Measurements from ENCODE around the gene NIPBL. TPM values are rescaled to one million over a fixed set of nuclear protein-coding genes. Genes with fewer than 3 reads are reported as not detected.

Gene NIPBL
- total RNA-seq, 1 experiment from 2014 or later, result 45.1 TPM

- ChIA-PET RAD21 (ENCODE audit: low non-redundant PET in 1 of 2, low total read pairs in 2 of 2, uncharacterized antibody in 2 of 2, unreplicated experiment in 2 of 2) (no interaction called here), POLR2A (no interaction called here), CTCF (no interaction called here)
- H3K36me3 ChIP-seq (ENCODE audit: control insufficient read depth in 1 of 2, insufficient read depth in 2 of 2, low read length in 2 of 2), result no peaks in the 10 kb centered on the region
- H3K79me2 ChIP-seq (ENCODE audit: insufficient read depth, low read length), result no peaks in the 10 kb centered on the region
- no peak for DNase-seq (ENCODE audit: low read depth, low spot score)
- no peaks in the 10 kb centered on the region for H3K27me3 ChIP-seq (ENCODE audit: insufficient read depth, low read length)
- intact Hi-C loops (cut with micrococcal nuclease), result no loop called here
- no peak overlapping the region for H3K4me2 ChIP-seq (ENCODE audit: low read length)
- no peaks in the 10 kb centered on the region for H3K4me1 ChIP-seq (ENCODE audit: control insufficient read depth in 1 of 2, insufficient read depth in 2 of 2, low read length in 2 of 2)
- H2AFZ ChIP-seq (ENCODE audit: low read depth, low read length, poor library complexity, severe bottlenecking), result no peak overlapping the region
- no peaks in the 10 kb centered on the region for H4K20me1 ChIP-seq (ENCODE audit: insufficient read depth)
- H3K27ac ChIP-seq (ENCODE audit: low read depth, low read length), result no peak overlapping the region
- no peak for TF ChIP-seq TCF7L2 (IDR thresholded peaks at IDR 0.05; ENCODE audit: borderline replicate concordance, extremely low read depth, insufficient read depth, insufficient read length)
- TF ChIP-seq ZNF274 (IDR thresholded peaks at IDR 0.05; ENCODE audit: low read depth, low read length), result no peak
- TF ChIP-seq SRF (IDR thresholded peaks at IDR 0.05; ENCODE audit: low read depth), result no peak
- TF ChIP-seq ATF3 (IDR thresholded peaks at IDR 0.05), result no peak
- no peak for TF ChIP-seq POLR2AphosphoS5 (IDR thresholded peaks at IDR 0.05; ENCODE audit: low read depth, low read length)
- no peak for TF ChIP-seq EZH2 (IDR thresholded peaks at IDR 0.05)
- TF ChIP-seq CBX3 (IDR thresholded peaks at IDR 0.05; ENCODE audit: low read depth), result no peak
- no peak for TF ChIP-seq JUND (IDR thresholded peaks at IDR 0.05)
- TF ChIP-seq RAD21 (IDR thresholded peaks at IDR 0.05; ENCODE audit: low read depth), result no peak
- no peak for TF ChIP-seq FOSL1 (IDR thresholded peaks at IDR 0.05; ENCODE audit: low read depth)
- TF ChIP-seq MAX (IDR thresholded peaks at IDR 0.05), result no peak
- TF ChIP-seq ZFX (IDR thresholded peaks at IDR 0.05), result no peak
- no peak for TF ChIP-seq ZBTB33 (IDR thresholded peaks at IDR 0.05; ENCODE audit: extremely low read depth, insufficient replicate concordance, low read length)
- TF ChIP-seq EZH2phosphoT487 (IDR thresholded peaks at IDR 0.05; ENCODE audit: borderline replicate concordance), result no peak
- TF ChIP-seq SP1 (IDR thresholded peaks at IDR 0.05; ENCODE audit: low read depth), result no peak
- TF ChIP-seq ELF1 (IDR thresholded peaks at IDR 0.05; ENCODE audit: borderline replicate concordance, low read depth), result no peak
- TF ChIP-seq EGR1 (IDR thresholded peaks at IDR 0.05; ENCODE audit: low read depth), result no peak
- no peak for ATAC-seq
- no peaks in the 10 kb centered on the region for H3K9me3 ChIP-seq (ENCODE audit: control insufficient read depth in 1 of 2, insufficient read depth in 1 of 2, low read depth in 1 of 2, low read length in 2 of 2)
- no peaks in the 10 kb centered on the region for H3K9me2 ChIP-seq (ENCODE audit: insufficient read depth)
- no TSS peak for BruUV-seq (replicated peaks)
- no peak overlapping the region for H3K9ac ChIP-seq (ENCODE audit: low read length)
- H3K4me3 ChIP-seq (replicated peaks in 1 of 2; ENCODE audit: low read depth in 1 of 2, low read length in 2 of 2), result no peak overlapping the region
These were observed 213.7 kb downstream of the NIPBL start for GRCh38 chr5:37090123-37090726.
